ENCODE data around the gene KLHDC10.

- TF ChIP-seq, protein P1, sequence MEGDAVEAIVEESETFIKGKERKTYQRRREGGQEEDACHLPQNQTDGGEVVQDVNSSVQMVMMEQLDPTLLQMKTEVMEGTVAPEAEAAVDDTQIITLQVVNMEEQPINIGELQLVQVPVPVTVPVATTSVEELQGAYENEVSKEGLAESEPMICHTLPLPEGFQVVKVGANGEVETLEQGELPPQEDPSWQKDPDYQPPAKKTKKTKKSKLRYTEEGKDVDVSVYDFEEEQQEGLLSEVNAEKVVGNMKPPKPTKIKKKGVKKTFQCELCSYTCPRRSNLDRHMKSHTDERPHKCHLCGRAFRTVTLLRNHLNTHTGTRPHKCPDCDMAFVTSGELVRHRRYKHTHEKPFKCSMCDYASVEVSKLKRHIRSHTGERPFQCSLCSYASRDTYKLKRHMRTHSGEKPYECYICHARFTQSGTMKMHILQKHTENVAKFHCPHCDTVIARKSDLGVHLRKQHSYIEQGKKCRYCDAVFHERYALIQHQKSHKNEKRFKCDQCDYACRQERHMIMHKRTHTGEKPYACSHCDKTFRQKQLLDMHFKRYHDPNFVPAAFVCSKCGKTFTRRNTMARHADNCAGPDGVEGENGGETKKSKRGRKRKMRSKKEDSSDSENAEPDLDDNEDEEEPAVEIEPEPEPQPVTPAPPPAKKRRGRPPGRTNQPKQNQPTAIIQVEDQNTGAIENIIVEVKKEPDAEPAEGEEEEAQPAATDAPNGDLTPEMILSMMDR (IDR thresholded peaks at IDR 0.05) = peak; percentile 60
- no peak for TF ChIP-seq ZFX (IDR thresholded peaks at IDR 0.05; ENCODE audit: borderline replicate concordance)
Observed at GRCh38 chr7:130037703-130038102, 32.6 kb upstream of the KLHDC10 start.
